PC-3 (cell line): ENCODE measurements around the gene GHRL. TPM values are rescaled to one million over a fixed set of nuclear protein-coding genes. Genes with fewer than 3 reads are reported as not detected.

ENCODE experiments used
- ATAC-seq: fragments of 200-7000 bp; cut with Tn5 transposase; 2 replicates; pipeline ENCODE4 v1.9.1; 2020; ENCODE audit warnings: mild to moderate bottlenecking, moderate library complexity
- BruUV-seq: library from RNA; stranded (reverse); fragments of 400-500 nt; replicated peaks from 2 replicates; lab custom pipeline; 2021; lab: Mats Ljungman, UMichigan
- CTCF ChIA-PET: fragments of 300-600 bp; sonication (Branson Sonifier 250); formaldehyde crosslinking; loops from one replicate; lab custom pipeline; 2022; ENCODE audit warnings: antibody characterized with exemption; lab: Charles Lee
- POLR2A ChIA-PET: fragments of 300-600 bp; sonication (Branson Sonifier 250); formaldehyde crosslinking; loops from one replicate; lab custom pipeline; 2022; ENCODE audit warnings: antibody characterized with exemption; ENCODE audit not compliant: unreplicated experiment; lab: Charles Lee
- DNase-seq: peaks from one replicate; pipeline ENCODE4 v3.0.0-alpha.2; 2015
- H2AFZ ChIP-seq: fragments of 300-600 bp; sonication (generic); 2 replicates; pipeline ENCODE4 v1.6.0; 2016; ENCODE audit warnings: antibody characterized with exemption, low read length
- H3F3A ChIP-seq: fragments of 300-600 bp; sonication (generic); one replicate; pipeline ENCODE4 v1.6.0; 2017; ENCODE audit warnings: antibody characterized with exemption, low read length, control low read depth, mild to moderate bottlenecking; ENCODE audit not compliant: unreplicated experiment
- H3K27ac ChIP-seq: fragments of 300-600 bp; sonication (generic); 2 replicates; pipeline ENCODE4 v1.5.1; 2016; ENCODE audit warnings: mild to moderate bottlenecking, low read length
- H3K27me3 ChIP-seq: fragments of 300-600 bp; sonication (generic); 2 replicates; pipeline ENCODE4 v1.6.1; 2016; ENCODE audit warnings: low read length, mixed read lengths
- H3K36me3 ChIP-seq: fragments of 300-600 bp; sonication (generic); 2 replicates; pipeline ENCODE4 v1.6.1; 2016; ENCODE audit warnings: low read depth, mixed run types, low read length, mixed read lengths
- H3K4me1 ChIP-seq: fragments of 300-600 bp; sonication (generic); 2 replicates; pipeline ENCODE4 v1.5.1; 2016; ENCODE audit warnings: low read length; ENCODE audit not compliant: insufficient read depth
- H3K4me2 ChIP-seq: fragments of 300-600 bp; sonication (generic); 2 replicates; pipeline ENCODE4 v1.6.0; 2016; ENCODE audit warnings: low read length
- H3K4me3 ChIP-seq: fragments of 300-600 bp; sonication (generic); 2 replicates; pipeline ENCODE4 v1.5.1; 2016; ENCODE audit warnings: mild to moderate bottlenecking, low read length, mixed read lengths
- H3K79me2 ChIP-seq: fragments of 300-600 bp; sonication (generic); 2 replicates; pipeline ENCODE4 v1.6.1; 2017; ENCODE audit warnings: low read length, mixed read lengths
- H3K9ac ChIP-seq: fragments of 300-600 bp; sonication (generic); 2 replicates; pipeline ENCODE4 v1.6.0; 2016; ENCODE audit warnings: mild to moderate bottlenecking, low read length
- H3K9me2 ChIP-seq: fragments of 300-600 bp; sonication (generic); replicated peaks from 2 replicates; pipeline ENCODE4 v1.6.1; 2016; ENCODE audit warnings: mixed run types, low read length, mixed read lengths
- H3K9me3 ChIP-seq: fragments of 300-600 bp; sonication (generic); 2 replicates; pipeline ENCODE4 v1.6.1; 2016; ENCODE audit warnings: low read length, mixed read lengths
- H4K20me1 ChIP-seq: fragments of 300-600 bp; sonication (generic); 2 replicates; pipeline ENCODE4 v1.6.1; 2016; ENCODE audit warnings: low read length, mixed read lengths
- EZH2 ChIP-seq: fragments of 300-600 bp; sonication (generic); IDR thresholded peaks from one replicate; pipeline ENCODE4 v1.6.1; 2017; ENCODE audit warnings: antibody characterized with exemption, mild to moderate bottlenecking, low read length; ENCODE audit not compliant: unreplicated experiment
- EZH2phosphoT487 ChIP-seq: fragments of 300-600 bp; sonication (generic); IDR thresholded peaks from 2 replicates; pipeline ENCODE4 v1.6.1; 2018; ENCODE audit warnings: mild to moderate bottlenecking, antibody characterized with exemption, low read length, borderline replicate concordance
- intact Hi-C: fragments of 100-400 bp; cut with micrococcal nuclease; formaldehyde crosslinking; loops from 2 replicates; pipeline ENCODE4 v1.9.0; 2023
- total RNA-seq: library from RNA; depleted of rRNA; stranded (reverse); fragments of >200 nt; gene quantifications from 2 replicates; pipeline ENCODE4 v1.2.3, GENCODE V29; 2014
- TF ChIP-seq, protein P1 (sequence below): fragments of 300-600 bp; sonication (generic); conservative IDR thresholded peaks from 2 replicates; pipeline ENCODE4 v1.5.1; 2017; ENCODE audit warnings: antibody characterized with exemption, low read depth, mild to moderate bottlenecking, low read length

GHRL gene
- total RNA-seq, 1 experiment from 2014 or later: not detected

DNA sequence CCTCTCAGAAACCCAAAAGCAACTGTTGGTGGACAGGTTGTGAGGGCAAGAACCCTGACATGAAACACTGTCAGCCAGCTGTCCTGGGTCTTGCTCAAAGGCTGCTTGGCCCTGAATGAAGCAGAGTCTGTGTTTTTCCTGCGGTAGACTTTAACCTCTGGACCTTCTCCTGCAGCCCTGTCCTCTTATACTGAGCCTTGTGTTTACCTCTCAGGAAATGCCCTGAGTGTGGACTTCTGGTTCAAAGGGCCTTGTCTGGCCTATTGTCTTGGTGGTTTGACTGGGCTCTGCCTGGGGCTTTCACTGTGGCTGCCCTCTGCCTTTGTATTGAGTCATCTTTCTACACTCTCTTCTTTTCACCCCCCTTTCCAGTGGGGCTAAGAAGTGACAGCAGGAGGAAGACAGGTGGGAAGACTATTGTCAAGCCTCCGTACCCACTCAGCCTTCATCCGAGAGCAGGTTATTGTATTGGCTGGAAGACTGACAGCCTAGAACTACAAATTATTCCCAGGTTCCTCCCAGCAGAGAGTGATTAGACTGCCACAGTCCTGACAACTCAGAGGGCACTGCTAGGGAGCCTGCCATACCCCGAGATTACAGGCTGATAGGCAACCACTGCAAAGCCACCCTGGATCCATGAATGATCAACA is 24.7 kb upstream of the GHRL start:
- intact Hi-C loops: no loop called here
- H4K20me1 ChIP-seq: peaks cover 15% of the 10 kb centered on the region; the same call in 1 of the 2 replicates
- no peaks in the 10 kb centered on the region for H3K27me3 ChIP-seq
- no peak overlapping the region for H3K4me2 ChIP-seq
- H3K36me3 ChIP-seq: peaks cover 55% of the 10 kb centered on the region
- no peaks in the 10 kb centered on the region for H3K9me3 ChIP-seq
- peaks cover 32% of the 10 kb centered on the region for H3K79me2 ChIP-seq
- H3F3A ChIP-seq: no peaks in the 10 kb centered on the region
- no peaks in the 10 kb centered on the region for H3K9me2 ChIP-seq
- CTCF ChIA-PET: no interaction called here
- no peaks in the 10 kb centered on the region; the same call in 1 of the 2 replicates for H3K4me1 ChIP-seq
- no peak overlapping the region for H3K27ac ChIP-seq
- no peak for DNase-seq
- no TSS peak for BruUV-seq
- H2AFZ ChIP-seq: no peak overlapping the region
- TF ChIP-seq, protein P1, sequence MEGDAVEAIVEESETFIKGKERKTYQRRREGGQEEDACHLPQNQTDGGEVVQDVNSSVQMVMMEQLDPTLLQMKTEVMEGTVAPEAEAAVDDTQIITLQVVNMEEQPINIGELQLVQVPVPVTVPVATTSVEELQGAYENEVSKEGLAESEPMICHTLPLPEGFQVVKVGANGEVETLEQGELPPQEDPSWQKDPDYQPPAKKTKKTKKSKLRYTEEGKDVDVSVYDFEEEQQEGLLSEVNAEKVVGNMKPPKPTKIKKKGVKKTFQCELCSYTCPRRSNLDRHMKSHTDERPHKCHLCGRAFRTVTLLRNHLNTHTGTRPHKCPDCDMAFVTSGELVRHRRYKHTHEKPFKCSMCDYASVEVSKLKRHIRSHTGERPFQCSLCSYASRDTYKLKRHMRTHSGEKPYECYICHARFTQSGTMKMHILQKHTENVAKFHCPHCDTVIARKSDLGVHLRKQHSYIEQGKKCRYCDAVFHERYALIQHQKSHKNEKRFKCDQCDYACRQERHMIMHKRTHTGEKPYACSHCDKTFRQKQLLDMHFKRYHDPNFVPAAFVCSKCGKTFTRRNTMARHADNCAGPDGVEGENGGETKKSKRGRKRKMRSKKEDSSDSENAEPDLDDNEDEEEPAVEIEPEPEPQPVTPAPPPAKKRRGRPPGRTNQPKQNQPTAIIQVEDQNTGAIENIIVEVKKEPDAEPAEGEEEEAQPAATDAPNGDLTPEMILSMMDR: no peak
- TF ChIP-seq EZH2phosphoT487 (no peak), EZH2 (no peak)
- no peak overlapping the region for H3K9ac ChIP-seq
- H3K4me3 ChIP-seq: no peak overlapping the region
- no peak for ATAC-seq
- POLR2A ChIA-PET: no interaction called here

DNA sequence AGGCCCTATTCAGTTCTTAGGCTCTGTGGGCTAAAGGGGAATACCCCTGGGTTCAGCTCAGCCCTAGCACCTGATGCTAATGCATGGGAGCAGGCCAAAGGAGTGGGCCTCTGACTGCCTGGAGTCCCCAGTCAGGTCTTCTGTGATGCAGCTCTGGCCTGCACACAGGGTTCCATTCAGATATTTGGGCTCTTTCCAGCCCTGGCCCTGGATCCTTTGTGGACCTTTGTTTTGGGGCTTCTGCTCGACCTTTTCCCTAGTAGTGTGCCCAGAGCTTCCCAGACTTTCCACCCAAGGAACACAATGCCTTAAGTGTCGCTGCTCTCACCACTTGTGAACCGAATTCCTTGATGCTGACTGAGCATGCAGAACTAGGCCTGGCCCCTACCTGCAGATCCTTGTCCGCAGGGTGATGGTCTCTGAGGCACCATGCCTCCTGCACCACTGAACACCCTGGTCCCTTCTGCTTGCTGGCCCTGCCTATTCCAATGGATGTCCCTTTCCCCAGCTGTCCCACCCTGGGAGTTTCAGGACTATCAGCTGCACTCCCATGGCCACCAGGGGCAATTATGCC is 23.1 kb upstream of the GHRL start:
- DNase-seq (no peak), ATAC-seq (no peak)
- Histone ChIP-seq H3K4me1 (no peaks in the 10 kb centered on the region; the same call in 1 of the 2 replicates), H3K9me3 (no peaks in the 10 kb centered on the region), H3K79me2 (peaks cover 32% of the 10 kb centered on the region), H2AFZ (no peak overlapping the region), H3K4me3 (no peak overlapping the region), H3K4me2 (no peak overlapping the region), H3K9me2 (no peaks in the 10 kb centered on the region), H3K27me3 (no peaks in the 10 kb centered on the region), H3K9ac (no peak overlapping the region), H3F3A (no peaks in the 10 kb centered on the region), H3K36me3 (peaks cover 68% of the 10 kb centered on the region), H4K20me1 (peaks cover 15% of the 10 kb centered on the region; the same call in 1 of the 2 replicates), H3K27ac (no peak overlapping the region)
- TF ChIP-seq, protein P1: no peak
- TF ChIP-seq EZH2phosphoT487 (no peak), EZH2 (no peak)
- intact Hi-C loops: no loop called here
- CTCF ChIA-PET: no interaction called here
- BruUV-seq: no TSS peak
- POLR2A ChIA-PET: no interaction called here

DNA sequence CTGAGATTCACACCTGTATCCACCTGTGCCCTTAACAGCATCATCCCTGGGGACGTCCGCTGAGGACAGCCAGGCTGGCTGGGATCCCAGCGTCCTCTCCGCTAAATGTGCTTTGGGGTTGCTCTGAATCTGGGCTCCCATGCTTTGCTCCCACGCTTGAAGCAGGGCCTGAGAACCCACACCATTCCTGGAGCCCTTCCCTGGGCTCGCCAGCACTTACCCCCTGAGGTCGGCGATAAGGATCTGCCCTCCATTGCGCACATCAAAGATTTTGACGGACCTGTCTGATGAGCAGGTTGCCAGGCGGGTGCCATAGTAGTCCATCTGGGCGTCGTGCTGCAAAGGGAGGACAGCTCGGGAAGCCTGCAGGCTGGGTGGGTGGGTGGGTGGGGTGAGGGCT is 22.4 kb upstream of the GHRL start:
- TF ChIP-seq, protein P1: no peak
- TF ChIP-seq EZH2: no peak
- no peak for TF ChIP-seq EZH2phosphoT487
- POLR2A ChIA-PET: no interaction called here
- H3K79me2 ChIP-seq: peaks cover 24% of the 10 kb centered on the region
- peaks cover 15% of the 10 kb centered on the region; the same call in 1 of the 2 replicates for H4K20me1 ChIP-seq
- CTCF ChIA-PET: no interaction called here
- no peaks in the 10 kb centered on the region for H3K27me3 ChIP-seq
- ATAC-seq: no peak
- no peaks in the 10 kb centered on the region for H3K9me3 ChIP-seq
- H3K4me1 ChIP-seq: no peaks in the 10 kb centered on the region; the same call in 1 of the 2 replicates
- H3K9ac ChIP-seq: no peak overlapping the region
- no peak overlapping the region for H3K4me3 ChIP-seq
- H3K9me2 ChIP-seq: no peaks in the 10 kb centered on the region
- no peak for DNase-seq
- BruUV-seq: no TSS peak
- peaks cover 68% of the 10 kb centered on the region for H3K36me3 ChIP-seq
- H3K4me2 ChIP-seq: no peak overlapping the region
- H2AFZ ChIP-seq: no peak overlapping the region
- no peaks in the 10 kb centered on the region for H3F3A ChIP-seq
- intact Hi-C loops: no loop called here
- no peak overlapping the region for H3K27ac ChIP-seq
